Right lobe of liver (tissue), 6 donors: ENCODE results near the gene MYBL2. TPM values are rescaled to one million over a fixed set of nuclear protein-coding genes. Genes with fewer than 3 reads are reported as not detected.
A peak's percentile ranks its signal among the peaks of the same experiment; 100 is the strongest.

Experiments
- ATAC-seq, 4 donors: fragments of 200-7000 bp; cut with Tn5 transposase; one replicate each; pipeline ENCODE4 v1.9.1; 2020; ENCODE audit warnings: mild to moderate bottlenecking in 4 of 4, moderate library complexity in 4 of 4
- DNase-seq, 3 donors: peaks; one replicate each; pipeline ENCODE4 v3.0.0-alpha.2; 2020
- H3K27ac ChIP-seq, 3 donors: fragments of 200-600 bp; one replicate each; pipeline ENCODE4 v1.8.0; 2022
- H3K27me3 ChIP-seq, 2 donors: fragments of 200-600 bp; one replicate each; pipeline ENCODE4 v1.8.0; 2022
- H3K36me3 ChIP-seq, 4 donors: fragments of 200-600 bp; sonication (generic) in 1 of 4; one replicate each; pipeline versions ENCODE4 v1.5.1 to v1.8.0; 2017 to 2022; ENCODE audit warnings: control low read depth in 1 of 4
- H3K4me1 ChIP-seq, 4 donors: fragments of 200-600 bp; sonication (generic) in 1 of 4; one replicate each; pipeline versions ENCODE4 v1.5.1 to v1.8.0; 2017 to 2022; ENCODE audit warnings: control low read depth in 1 of 4
- H3K4me3 ChIP-seq, 3 donors: fragments of 200-600 bp; one replicate each; pipeline ENCODE4 v1.8.0; 2022
- H3K9me3 ChIP-seq, 4 donors: fragments of 200-600 bp; sonication (generic) in 1 of 4; one replicate each; pipeline versions ENCODE4 v1.5.1 to v1.8.0; 2017 to 2022; ENCODE audit warnings: control low read depth in 1 of 4
- POLR2A ChIP-seq: fragments of 450-650 bp; IDR thresholded peaks from one replicate; pipeline ENCODE4 v1.6.1; 2017; ENCODE audit warnings: antibody characterized with exemption, mild to moderate bottlenecking
- WGBS: methylation state at CpG from one replicate; pipeline ENCODE4 v1.1.6; 2018; ENCODE audit warnings: low coverage, low lambda C conversion rate; ENCODE audit not compliant: insufficient coverage; ENCODE audit errors: missing lambda C conversion rate; 5-methylcytosine and 5-hydroxymethylcytosine counted together
- intact Hi-C, 2 donors: fragments of 100-400 bp; cut with DNase I; formaldehyde crosslinking; loops; one replicate each; pipeline versions ENCODE4 v1.11.2 to v1.14.1; 2022
- total RNA-seq, 6 experiments: library from RNA; depleted of rRNA in 2 of 6; stranded (reverse); fragments of >200 nt in 2 of 6; fragmentation: NEBNext Ultra II Directional in 3 of 6; extraction: Animal tissue kit (Norgen Biotek cat#: 25700) in 3 of 6; gene quantifications; one replicate each; pipeline versions ENCODE4 v1.1.0 to v1.2.4, GENCODE V29; 2016 to 2023
- TF ChIP-seq, protein P1 (sequence below), 4 donors: fragments of 200-600 bp in 3 of 4; fragments of 450-650 bp in 1 of 4; IDR thresholded peaks; one replicate each; pipeline versions ENCODE4 v1.5.1 to v1.8.0; 2016 to 2022; ENCODE audit warnings: antibody characterized with exemption in 4 of 4, mild to moderate bottlenecking in 2 of 4
- donor health status: DM: no; HTN: yes; CAD: no.
- donor health status: DM: no; HTN: no; CAD: no.
- donor health status: DM: no; HTN: no; CAD: no.
- donor health status: DM: no; HTN: yes; CAD: no.
- donor health status: DM: no; HTN: yes; CAD: no.

MYBL2 gene
- total RNA-seq, 6 experiments from 2014 or later: 0.44 to 3.5 (median 1.8) TPM; not detected in 1

GRCh38 chr20:43689165-43689564 lies 22.3 kb downstream of the MYBL2 start:
- intact Hi-C loops: loop anchor here in 1 of 2 donors (10.0 kb wide), 1 partner anchor 154 kb away; no protein-coding TSS in a partner anchor
- TF ChIP-seq, protein P1, sequence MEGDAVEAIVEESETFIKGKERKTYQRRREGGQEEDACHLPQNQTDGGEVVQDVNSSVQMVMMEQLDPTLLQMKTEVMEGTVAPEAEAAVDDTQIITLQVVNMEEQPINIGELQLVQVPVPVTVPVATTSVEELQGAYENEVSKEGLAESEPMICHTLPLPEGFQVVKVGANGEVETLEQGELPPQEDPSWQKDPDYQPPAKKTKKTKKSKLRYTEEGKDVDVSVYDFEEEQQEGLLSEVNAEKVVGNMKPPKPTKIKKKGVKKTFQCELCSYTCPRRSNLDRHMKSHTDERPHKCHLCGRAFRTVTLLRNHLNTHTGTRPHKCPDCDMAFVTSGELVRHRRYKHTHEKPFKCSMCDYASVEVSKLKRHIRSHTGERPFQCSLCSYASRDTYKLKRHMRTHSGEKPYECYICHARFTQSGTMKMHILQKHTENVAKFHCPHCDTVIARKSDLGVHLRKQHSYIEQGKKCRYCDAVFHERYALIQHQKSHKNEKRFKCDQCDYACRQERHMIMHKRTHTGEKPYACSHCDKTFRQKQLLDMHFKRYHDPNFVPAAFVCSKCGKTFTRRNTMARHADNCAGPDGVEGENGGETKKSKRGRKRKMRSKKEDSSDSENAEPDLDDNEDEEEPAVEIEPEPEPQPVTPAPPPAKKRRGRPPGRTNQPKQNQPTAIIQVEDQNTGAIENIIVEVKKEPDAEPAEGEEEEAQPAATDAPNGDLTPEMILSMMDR (IDR thresholded peaks at IDR 0.05): no peak
- TF ChIP-seq POLR2A: no peak
- Histone ChIP-seq H3K9me3 (no peaks in the 10 kb centered on the region), H3K27me3 (no peaks in the 10 kb centered on the region), H3K4me3 (no peak overlapping the region), H3K36me3 (no peaks in the 10 kb centered on the region), H3K27ac (no peak overlapping the region), H3K4me1 (no peaks in the 10 kb centered on the region)
- ATAC-seq (no peak), DNase-seq (no peak)
- 76% methylated on average over 3 of the region's 4 CpGs for WGBS

GRCh38 chr20:43690943-43691598 lies 24.2 kb downstream of the MYBL2 start:
- Histone ChIP-seq H3K36me3 (no peaks in the 10 kb centered on the region), H3K27me3 (no peaks in the 10 kb centered on the region), H3K9me3 (no peaks in the 10 kb centered on the region), H3K4me3 (no peak overlapping the region), H3K4me1 (no peaks in the 10 kb centered on the region), H3K27ac (no peak overlapping the region)
- intact Hi-C loops: loop anchor here in 1 of 2 donors (10.0 kb wide), 1 partner anchor 156 kb away; no protein-coding TSS in a partner anchor
- TF ChIP-seq, protein P1 (IDR thresholded peaks at IDR 0.05): no peak
- no peak for ATAC-seq
- 84% methylated on average over 8 of the region's 9 CpGs for WGBS
- DNase-seq: no peak

DNA sequence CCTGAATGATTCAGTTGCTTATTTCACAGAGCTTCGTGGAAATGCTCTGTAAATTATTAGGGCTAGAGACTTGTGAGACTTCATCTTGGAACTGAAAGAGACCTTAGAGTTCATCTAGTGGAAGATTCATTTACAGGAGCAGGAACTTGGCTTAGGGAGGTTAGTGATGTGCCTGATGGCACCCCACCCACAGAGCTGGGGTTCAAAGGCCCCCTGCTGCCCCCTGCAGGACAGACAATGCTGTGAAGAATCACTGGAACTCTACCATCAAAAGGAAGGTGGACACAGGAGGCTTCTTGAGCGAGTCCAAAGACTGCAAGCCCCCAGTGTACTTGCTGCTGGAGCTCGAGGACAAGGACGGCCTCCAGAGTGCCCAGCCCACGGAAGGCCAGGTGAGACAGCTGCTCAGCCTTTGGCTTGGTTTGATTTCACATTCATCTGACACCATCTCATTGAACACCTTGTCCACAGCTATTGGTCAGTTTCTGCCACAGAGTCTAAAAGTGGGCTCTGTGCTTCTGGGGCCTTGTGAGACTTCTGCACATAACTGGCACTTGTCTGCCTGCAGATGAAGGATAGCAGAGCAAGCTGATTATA lies 25.1 kb downstream of the MYBL2 start:
- no peak overlapping the region for H3K27ac ChIP-seq
- 77% methylated on average over 3 of the region's 5 CpGs for WGBS
- H3K4me3 ChIP-seq: no peak overlapping the region
- intact Hi-C loops: loop anchor here in 1 of 2 donors (10.0 kb wide), 1 partner anchor 157 kb away; no protein-coding TSS in a partner anchor
- no peaks in the 10 kb centered on the region for H3K27me3 ChIP-seq
- H3K4me1 ChIP-seq: no peaks in the 10 kb centered on the region
- DNase-seq: peak in 2 of 3 donors; percentile 66 to 67
- TF ChIP-seq POLR2A: no peak
- TF ChIP-seq, protein P1 (IDR thresholded peaks at IDR 0.05): peak; percentile 55 to 73 (median 65)
- H3K9me3 ChIP-seq: no peaks in the 10 kb centered on the region
- H3K36me3 ChIP-seq: no peaks in the 10 kb centered on the region
- ATAC-seq: peak; percentile 78 to 91 (median 89)

DNA sequence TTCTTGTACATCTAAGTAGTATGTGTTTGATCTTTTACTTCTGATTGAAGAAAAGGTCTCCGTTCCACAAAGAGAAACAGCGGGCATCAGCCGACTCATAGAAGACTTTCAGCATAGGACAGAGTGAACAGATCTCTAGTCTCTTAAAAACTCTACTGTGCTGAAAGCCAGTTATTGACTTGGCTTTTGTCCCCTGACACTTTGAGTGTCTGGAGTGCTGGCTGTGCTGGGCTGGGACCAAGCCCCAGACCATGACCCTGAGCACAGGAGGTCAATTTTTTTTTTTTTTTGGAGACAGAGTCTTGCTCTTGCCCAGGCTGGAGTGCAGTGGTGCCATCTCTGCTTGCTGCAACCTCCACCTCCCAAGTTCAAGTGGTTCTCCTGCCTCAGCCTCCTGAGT lies 27.8 kb downstream of the MYBL2 start:
- intact Hi-C loops: loop anchor here in 1 of 2 donors (10.0 kb wide), 1 partner anchor 160 kb away; no protein-coding TSS in a partner anchor
- 48% methylated on average over 3 of the region's 3 CpGs for WGBS
- H3K27me3 ChIP-seq: no peaks in the 10 kb centered on the region

More for the DNA sequence above, 27.8 kb downstream of the MYBL2 start:
- DNase-seq (no peak), ATAC-seq (peak in 3 of 4 donors; percentile 29 to 72 (median 36))
- Histone ChIP-seq H3K4me3 (no peak overlapping the region), H3K4me1 (no peaks in the 10 kb centered on the region), H3K27ac (no peak overlapping the region), H3K36me3 (no peaks in the 10 kb centered on the region), H3K9me3 (no peaks in the 10 kb centered on the region)
- TF ChIP-seq, protein P1 (IDR thresholded peaks at IDR 0.05): no peak
- TF ChIP-seq POLR2A: no peak
